Colonic mucosa (tissue), 4 donors: ENCODE measurements around the gene NTNG1. TPM values are rescaled to one million over a fixed set of nuclear protein-coding genes. Genes with fewer than 3 reads are reported as not detected.

Experiments used
- DNase-seq: peaks from one replicate; pipeline ENCODE4 v3.0.0-alpha.2; 2020
- H3K27ac ChIP-seq: fragments of 200-600 bp; one replicate; pipeline ENCODE4 v1.8.0; 2021
- H3K27me3 ChIP-seq: fragments of 200-600 bp; one replicate; pipeline ENCODE4 v1.8.0; 2021
- H3K36me3 ChIP-seq: fragments of 200-600 bp; one replicate; pipeline ENCODE4 v1.8.0; 2021
- H3K4me1 ChIP-seq: fragments of 200-600 bp; one replicate; pipeline ENCODE4 v1.8.0; 2021; ENCODE audit warnings: mild to moderate bottlenecking
- H3K4me3 ChIP-seq: fragments of 200-600 bp; one replicate; pipeline ENCODE4 v1.8.0; 2021
- H3K9ac ChIP-seq, 2 donors: one replicate each; pipeline ENCODE4 v1.7.0; 2013; ENCODE audit warnings: control low read depth in 2 of 2, low read depth in 2 of 2, low read length in 2 of 2
- H3K9me3 ChIP-seq: fragments of 200-600 bp; one replicate; pipeline ENCODE4 v1.8.0; 2021
- CTCF ChIP-seq: fragments of 200-600 bp; IDR thresholded peaks from one replicate; pipeline ENCODE4 v1.8.0; 2022; ENCODE audit warnings: antibody characterized with exemption, mild to moderate bottlenecking
- intact Hi-C: fragments of 100-400 bp; cut with DNase I; formaldehyde crosslinking; loops from one replicate; pipeline ENCODE4 v1.14.1; 2022
- total RNA-seq, 2 donors: library from RNA; stranded (reverse); fragmentation: NEBNext Ultra II Directional in 1 of 2; extraction: Animal tissue kit (Norgen Biotek cat#: 25700) in 1 of 2; gene quantifications; one replicate each; pipeline ENCODE4 v1.2.1, GENCODE V29; 2021
- donor health status: healthy.
- donor health status: DM: no; HTN: no; CAD: no.
- donor health status: DM: no; HTN: no; CAD: no.

NTNG1 gene
- total RNA-seq, 2 donors from 2014 or later, result 0.30 to 0.88 TPM

- H3K4me3 ChIP-seq, result no peak overlapping the region
- no peak for TF ChIP-seq CTCF
- no peaks in the 10 kb centered on the region for H3K36me3 ChIP-seq
- H3K27me3 ChIP-seq, result no peaks in the 10 kb centered on the region
- no peak for DNase-seq
- intact Hi-C loops, result no loop called here
- no peaks in the 10 kb centered on the region for H3K9me3 ChIP-seq
- no peaks in the 10 kb centered on the region for H3K4me1 ChIP-seq
- H3K9ac ChIP-seq, result no peak overlapping the region
- H3K27ac ChIP-seq, result no peak overlapping the region
Observed at GRCh38 chr1:107123741-107124140, 17.1 kb upstream of the NTNG1 start.

- Histone ChIP-seq H3K9ac (no peak overlapping the region), H3K9me3 (no peaks in the 10 kb centered on the region), H3K4me1 (no peaks in the 10 kb centered on the region), H3K36me3 (no peaks in the 10 kb centered on the region), H3K27me3 (no peaks in the 10 kb centered on the region), H3K4me3 (no peak overlapping the region), H3K27ac (no peak overlapping the region)
- no peak for DNase-seq
- intact Hi-C loops, result no loop called here
- TF ChIP-seq CTCF, result no peak
Observed at GRCh38 chr1:107124694-107125093, 16.1 kb upstream of the NTNG1 start.

- no peaks in the 10 kb centered on the region for H3K4me1 ChIP-seq
- intact Hi-C loops, result no loop called here
- H3K9ac ChIP-seq, result no peak overlapping the region
- DNase-seq, result no peak
- no peak overlapping the region for H3K4me3 ChIP-seq
- H3K27me3 ChIP-seq, result no peaks in the 10 kb centered on the region
- no peaks in the 10 kb centered on the region for H3K9me3 ChIP-seq
- no peaks in the 10 kb centered on the region for H3K36me3 ChIP-seq
- TF ChIP-seq CTCF, result no peak
- no peak overlapping the region for H3K27ac ChIP-seq
Observed at GRCh38 chr1:107132195-107132594, 8.6 kb upstream of the NTNG1 start.

- no peak for TF ChIP-seq CTCF
- intact Hi-C loops, result no loop called here
- no peak overlapping the region for H3K9ac ChIP-seq
- H3K36me3 ChIP-seq, result no peaks in the 10 kb centered on the region
- H3K4me1 ChIP-seq, result no peaks in the 10 kb centered on the region
- DNase-seq, result no peak
- H3K4me3 ChIP-seq, result no peak overlapping the region
- no peak overlapping the region for H3K27ac ChIP-seq
- no peaks in the 10 kb centered on the region for H3K27me3 ChIP-seq
- H3K9me3 ChIP-seq, result no peaks in the 10 kb centered on the region
Observed at GRCh38 chr1:107132780-107133179, 8.1 kb upstream of the NTNG1 start.

GRCh38 chr1:107135463-107135862 is 5.4 kb upstream of the NTNG1 start:
- DNase-seq, result no peak
- no peaks in the 10 kb centered on the region for H3K9me3 ChIP-seq
- H3K4me3 ChIP-seq, result no peak overlapping the region
- no peaks in the 10 kb centered on the region for H3K36me3 ChIP-seq
- peaks cover 9% of the 10 kb centered on the region for H3K27me3 ChIP-seq
- intact Hi-C loops, result no loop called here
- no peaks in the 10 kb centered on the region for H3K4me1 ChIP-seq
- no peak for TF ChIP-seq CTCF
- no peak overlapping the region for H3K27ac ChIP-seq
- H3K9ac ChIP-seq, result no peak overlapping the region

- Histone ChIP-seq H3K9ac (no peak overlapping the region), H3K4me3 (no peak overlapping the region), H3K4me1 (no peaks in the 10 kb centered on the region), H3K27me3 (peaks cover 21% of the 10 kb centered on the region), H3K27ac (no peak overlapping the region), H3K36me3 (no peaks in the 10 kb centered on the region), H3K9me3 (no peaks in the 10 kb centered on the region)
- no peak for DNase-seq
- intact Hi-C loops, result no loop called here
- no peak for TF ChIP-seq CTCF
Observed at GRCh38 chr1:107138166-107138565, 2.7 kb upstream of the NTNG1 start.
